HL-60/S4 treated with phorbol 12-myristate 13-acetate at 8.2 ng/mL for 4 days and 3 days (cell line): ENCODE results near the gene ATF3.

Experiments used
- in situ Hi-C: fragments of 300-500 bp; cut with MboI; formaldehyde crosslinking; loops from 2 replicates; pipeline ENCODE4 v1.15.0; 2022; ENCODE audit warnings: low sequenced_read_pairs

The ATF3 gene

GRCh38 chr1:212607206-212607912, 1.2 kb upstream of the ATF3 start:
- in situ Hi-C loops: loop anchor here (25.0 kb wide), 1 partner anchor 120 kb away; no protein-coding TSS in a partner anchor

DNA sequence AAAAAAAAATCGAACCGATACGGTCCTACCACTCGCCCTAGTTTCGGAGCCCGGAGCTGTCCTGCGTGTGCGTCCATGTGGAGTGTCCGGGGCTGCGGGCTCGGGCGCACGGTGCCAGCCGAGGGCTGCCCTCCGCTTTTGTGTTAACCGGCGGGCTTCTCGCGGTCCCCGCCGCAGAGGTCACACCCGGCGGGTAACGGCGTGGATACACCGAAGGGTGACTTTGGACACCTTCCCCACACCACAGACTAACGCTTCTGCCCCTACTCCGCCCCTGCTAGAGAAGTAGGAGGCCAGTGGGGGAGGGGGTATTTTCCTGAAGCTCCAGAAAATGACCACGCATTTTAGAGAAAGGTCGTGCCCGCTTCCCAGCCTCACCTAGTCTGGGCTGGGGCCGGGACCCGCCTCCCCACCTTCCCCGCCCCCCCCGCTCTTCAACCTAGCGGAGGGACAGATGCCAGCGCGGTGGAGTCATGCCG, 609 bp upstream of the ATF3 start:
- in situ Hi-C loops: loop anchor here (25.0 kb wide), 1 partner anchor 121 kb away; no protein-coding TSS in a partner anchor

DNA sequence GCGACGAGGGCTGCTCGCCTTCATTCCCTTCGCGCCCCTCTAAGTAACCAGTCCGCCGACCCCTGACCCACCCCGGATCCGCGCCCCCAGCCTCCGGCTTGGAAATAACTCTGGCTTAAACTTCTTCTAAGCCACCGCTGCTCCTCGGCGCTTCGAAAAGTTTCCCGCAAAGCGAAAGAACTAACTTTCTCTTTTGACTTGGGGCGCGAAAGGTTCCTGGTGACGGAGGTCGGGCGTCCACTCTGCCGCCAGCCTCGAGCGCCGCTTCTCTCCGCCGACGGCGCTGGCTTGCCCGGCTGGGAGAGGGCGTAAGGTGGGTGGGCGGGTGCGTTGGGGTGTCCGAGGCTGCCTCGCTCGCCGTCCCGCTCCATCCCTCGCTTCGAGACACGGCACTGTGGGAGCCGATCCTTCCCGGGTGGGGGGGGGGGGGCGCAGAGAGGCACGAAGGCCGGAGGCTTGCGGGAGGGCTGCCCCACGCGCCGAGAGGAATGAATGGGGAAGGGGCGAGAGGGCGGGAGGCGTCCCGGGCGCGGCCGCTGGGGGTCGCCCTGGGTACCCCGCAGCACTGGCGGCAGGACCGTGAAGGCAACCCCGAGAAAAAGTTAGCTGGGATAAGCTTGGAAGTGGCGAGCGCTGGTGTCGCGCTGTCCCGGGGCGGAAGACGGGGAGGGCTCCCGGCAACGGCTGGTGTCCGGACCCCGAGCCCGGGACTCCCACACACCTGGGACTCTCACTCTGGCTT, 569 bp downstream of the ATF3 start:
- in situ Hi-C loops: loop anchor here (25.0 kb wide), 1 partner anchor 122 kb away; no protein-coding TSS in a partner anchor

DNA sequence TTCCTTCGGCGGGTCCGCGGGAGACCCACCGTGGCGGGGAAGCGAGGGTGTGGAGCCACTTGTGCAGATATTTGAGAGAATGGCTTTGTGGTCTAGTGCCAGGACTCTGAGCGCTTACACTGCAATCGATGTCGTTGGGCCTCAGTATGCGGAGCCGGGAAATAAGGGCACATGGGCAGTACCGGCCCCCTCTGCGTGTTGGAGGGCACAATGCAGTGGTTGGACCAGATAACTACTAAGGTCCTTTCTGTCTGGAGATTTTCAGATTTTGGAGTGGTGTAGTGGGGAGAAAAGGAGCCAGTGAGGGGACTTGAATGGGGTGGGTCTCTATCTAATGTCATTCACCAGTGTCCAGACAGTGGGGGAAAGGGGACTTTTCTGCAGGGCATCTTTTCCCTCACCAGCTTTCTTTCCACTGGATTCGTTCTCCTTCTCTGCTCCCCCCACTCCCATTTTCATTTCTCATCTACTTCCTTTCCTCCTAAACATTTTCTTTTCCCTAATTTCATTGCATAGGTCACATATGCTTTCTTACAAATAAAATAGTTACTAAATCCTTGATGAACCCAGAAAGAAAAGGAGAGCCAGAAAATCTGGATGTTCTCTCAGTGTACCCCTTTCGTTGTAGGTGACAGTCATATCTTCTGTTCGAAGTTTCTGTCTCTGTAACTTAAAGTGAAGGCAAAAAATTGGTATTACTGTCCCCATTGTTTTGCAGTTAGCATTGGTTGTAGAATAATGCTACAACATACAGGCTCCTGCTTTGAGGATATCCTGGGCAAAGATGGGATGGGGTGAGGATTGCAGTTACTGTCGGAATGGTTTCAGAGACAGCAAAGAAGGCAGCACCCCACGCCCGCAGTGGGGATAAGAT, 1.4 kb downstream of the ATF3 start:
- in situ Hi-C loops: loop anchor here (25.0 kb wide), 1 partner anchor 123 kb away; no protein-coding TSS in a partner anchor

DNA sequence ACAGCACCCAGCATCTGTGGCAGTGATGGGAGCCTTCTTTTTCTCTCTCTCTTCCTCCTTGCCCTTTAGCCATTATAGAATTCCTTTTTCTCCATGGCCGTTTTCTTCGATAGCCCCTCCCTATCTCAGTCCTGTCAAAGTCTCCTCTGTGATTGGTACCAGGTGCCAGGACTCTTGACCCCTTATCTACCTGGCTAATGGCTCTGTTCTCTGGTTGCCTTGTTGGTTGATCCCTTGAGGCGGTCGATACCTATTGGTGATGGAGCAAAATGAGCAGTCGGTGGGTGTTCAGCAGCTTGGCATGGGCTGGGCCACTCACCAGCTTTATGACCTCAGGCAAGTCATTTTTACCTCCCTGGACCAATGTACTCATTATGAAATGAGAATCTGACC, 2.0 kb downstream of the ATF3 start:
- in situ Hi-C loops: loop anchor here (25.0 kb wide), 1 partner anchor 123 kb away; no protein-coding TSS in a partner anchor

DNA sequence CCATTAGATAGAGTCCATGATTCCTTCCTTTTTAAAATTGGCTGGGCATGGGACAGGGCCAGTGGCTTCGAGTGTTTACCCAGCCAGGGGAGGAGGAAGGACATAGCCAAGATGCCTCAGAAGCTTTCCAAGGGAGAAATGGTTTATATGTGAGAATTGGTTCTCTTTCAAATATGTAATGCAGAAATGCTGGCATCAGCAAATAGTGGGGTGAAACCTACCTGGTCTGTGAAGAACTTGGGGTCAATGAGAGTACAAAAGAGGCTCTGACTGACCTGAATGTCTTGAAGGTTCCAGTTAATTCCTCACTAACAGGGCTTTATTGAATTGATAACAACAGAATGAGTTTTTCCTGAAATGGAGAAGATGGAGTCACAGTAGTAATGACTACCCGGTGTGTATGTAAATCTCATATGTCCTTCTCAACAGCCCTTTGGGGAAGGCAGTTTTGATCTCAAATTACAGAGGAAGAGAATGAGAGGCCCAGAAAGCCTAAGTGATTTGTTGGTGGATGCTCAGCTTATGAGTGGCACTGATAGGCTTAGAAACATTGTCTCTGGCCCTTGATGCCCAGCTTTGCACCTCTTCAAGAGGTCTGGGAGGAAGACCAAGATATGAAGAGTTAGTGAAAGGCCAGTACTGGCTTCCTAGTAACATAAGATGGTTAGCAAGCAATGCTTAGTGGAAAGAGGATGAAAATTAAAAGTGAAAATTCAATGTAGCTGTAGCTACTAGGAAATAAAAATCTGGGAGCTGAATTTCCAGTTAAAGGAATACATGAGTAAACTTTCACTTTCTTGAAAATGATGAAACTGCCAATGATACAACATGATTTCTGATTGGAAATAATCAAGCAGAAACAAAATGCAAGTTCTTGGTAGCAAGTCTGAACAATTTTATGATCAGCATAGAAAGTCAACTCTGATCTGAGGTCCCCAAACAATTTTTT, 2.7 kb downstream of the ATF3 start:
- in situ Hi-C loops: loop anchor here (25.0 kb wide), 1 partner anchor 124 kb away; no protein-coding TSS in a partner anchor

DNA sequence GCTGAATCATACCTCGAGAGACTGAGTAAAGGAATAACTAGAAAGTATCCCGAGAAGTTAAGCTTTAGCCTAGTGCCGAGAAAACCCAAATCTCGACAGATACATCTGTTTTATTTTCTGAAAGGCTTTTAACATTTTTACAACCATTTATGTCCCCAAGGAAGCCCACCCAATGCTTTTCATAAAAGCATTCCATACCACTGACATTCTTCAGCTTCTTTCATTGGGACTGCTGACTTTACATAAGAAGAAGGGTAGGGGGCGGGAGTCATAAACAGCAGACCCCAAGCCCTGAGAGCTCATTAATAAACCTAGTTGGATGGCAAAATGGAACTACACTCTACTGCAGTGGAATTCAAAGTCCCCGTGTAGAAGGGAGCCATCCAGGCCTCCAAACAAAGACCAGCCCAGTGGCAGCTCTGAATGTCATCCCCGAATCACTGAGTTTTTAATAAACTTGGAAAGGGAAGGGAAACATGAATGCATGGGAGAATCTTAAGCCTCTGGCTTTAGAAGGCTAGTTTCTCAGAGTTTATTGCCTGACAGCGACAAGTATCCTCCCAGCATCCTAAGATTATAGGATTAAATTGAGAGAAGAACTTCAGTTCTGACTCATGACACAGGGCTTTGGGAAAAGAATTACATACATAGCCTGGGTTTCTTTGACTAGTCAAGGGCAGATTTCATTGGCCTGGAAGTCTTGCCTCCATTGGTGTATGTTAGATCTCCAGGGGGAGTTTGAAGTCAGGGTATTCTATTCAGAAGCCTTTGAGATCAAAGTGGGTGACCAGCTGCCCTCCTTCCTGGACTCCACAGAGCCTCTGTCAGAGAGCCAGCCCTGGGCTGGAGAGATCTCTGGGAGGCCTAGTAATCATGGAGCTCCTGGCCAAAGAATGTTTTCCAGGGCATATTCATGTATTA, 3.7 kb downstream of the ATF3 start:
- in situ Hi-C loops: loop anchor here (25.0 kb wide), 1 partner anchor 125 kb away; no protein-coding TSS in a partner anchor

GRCh38 chr1:212613440-212614335, 5.1 kb downstream of the ATF3 start:
- in situ Hi-C loops: loop anchor here (25.0 kb wide), 1 partner anchor 126 kb away; no protein-coding TSS in a partner anchor

DNA sequence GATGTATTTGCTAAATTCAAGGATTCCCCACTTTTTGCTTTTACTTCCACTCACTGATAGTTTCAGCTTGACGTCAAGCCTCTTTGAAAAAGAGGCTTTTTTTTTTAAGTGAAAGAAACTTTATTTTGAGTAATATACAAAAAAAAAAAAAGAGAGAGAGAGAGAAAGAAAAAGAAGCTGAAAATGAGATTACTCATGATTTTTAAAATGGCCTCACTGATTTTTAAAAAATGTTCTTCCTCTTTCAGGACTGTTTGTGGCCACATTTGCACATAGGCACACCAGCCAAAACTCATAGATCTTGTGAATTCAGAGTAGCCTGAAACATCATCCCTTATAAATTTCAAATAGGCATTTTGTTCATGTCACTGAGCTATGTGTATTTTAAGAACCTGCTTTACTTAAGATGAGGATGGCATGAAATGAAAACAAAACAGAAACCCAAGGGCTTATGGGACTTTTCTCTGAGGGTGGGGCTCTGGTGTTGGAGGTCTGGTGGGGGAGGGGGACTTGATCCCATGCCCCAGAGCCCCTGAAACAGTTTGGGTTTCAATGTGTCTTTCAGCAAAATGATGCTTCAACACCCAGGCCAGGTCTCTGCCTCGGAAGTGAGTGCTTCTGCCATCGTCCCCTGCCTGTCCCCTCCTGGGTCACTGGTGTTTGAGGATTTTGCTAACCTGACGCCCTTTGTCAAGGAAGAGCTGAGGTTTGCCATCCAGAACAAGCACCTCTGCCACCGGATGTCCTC, 6.1 kb downstream of the ATF3 start:
- in situ Hi-C loops: loop anchor here (25.0 kb wide), 1 partner anchor 127 kb away; no protein-coding TSS in a partner anchor

GRCh38 chr1:212615201-212615470, 6.6 kb downstream of the ATF3 start:
- in situ Hi-C loops: loop anchor here (25.0 kb wide), 1 partner anchor 128 kb away; no protein-coding TSS in a partner anchor

DNA sequence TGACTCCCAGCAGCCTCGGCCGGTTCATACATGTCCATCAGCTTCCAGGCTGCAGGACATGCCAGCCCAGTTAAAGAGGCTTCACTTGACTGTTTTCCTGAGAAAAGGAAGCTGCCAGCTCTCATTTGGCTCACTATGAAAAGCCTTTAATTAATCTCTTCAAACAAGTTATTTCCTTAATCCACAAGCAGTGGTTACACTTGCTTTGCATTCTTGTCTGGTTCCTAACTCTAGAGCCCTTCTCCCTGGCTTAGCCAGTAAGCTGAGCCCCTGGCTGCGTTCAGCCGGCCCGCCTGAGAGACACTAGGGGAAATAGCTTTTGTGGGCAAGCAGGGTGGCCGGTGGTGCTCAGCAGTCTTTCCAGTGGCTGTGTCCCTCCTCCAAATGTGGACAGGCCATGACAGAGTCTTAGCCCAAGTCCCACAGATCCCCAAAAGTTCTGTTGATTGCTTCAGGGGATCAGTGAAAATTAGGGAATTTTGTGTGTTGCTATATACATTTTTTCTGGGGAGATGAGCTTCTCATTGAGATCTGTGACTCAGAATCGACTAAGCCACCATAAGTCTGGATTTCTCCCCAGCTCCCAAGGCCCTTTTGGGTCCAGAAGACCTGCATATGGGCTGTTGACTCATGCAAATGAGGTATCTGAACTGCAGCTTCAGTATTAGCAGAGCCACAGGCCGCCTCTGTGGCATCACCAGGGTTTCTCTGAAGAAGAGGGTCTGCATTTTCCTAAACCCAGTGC, 10.1 kb downstream of the ATF3 start:
- in situ Hi-C loops: loop anchor here (25.0 kb wide), 1 partner anchor 131 kb away; no protein-coding TSS in a partner anchor

- in situ Hi-C loops: loop anchor here (25.0 kb wide), 1 partner anchor 133 kb away; no protein-coding TSS in a partner anchor
These were observed 11.7 kb downstream of the ATF3 start for GRCh38 chr1:212620293-212620692.

- in situ Hi-C loops: loop anchor here (25.0 kb wide), 1 partner anchor 134 kb away; no protein-coding TSS in a partner anchor
These were observed 12.7 kb downstream of the ATF3 start for GRCh38 chr1:212621043-212621948.

DNA sequence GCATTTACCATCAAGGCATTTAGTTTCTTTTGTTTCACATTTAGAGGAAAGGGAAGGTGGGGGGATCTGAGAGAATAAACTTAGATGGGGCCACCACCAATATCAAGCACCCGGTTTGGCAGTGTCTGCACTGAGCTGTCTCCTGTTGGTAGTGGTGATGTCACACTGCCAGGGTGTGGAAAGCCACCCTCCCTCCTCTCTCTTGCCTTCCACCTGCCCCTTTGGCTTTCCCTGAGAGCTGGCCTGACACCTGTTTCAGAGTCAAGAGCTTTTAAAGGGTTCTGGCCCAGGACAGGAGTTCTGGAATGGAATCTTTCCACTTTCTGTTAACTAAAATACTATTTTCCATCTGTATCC, 13.4 kb downstream of the ATF3 start:
- in situ Hi-C loops: loop anchor here (25.0 kb wide), 1 partner anchor 135 kb away; no protein-coding TSS in a partner anchor

DNA sequence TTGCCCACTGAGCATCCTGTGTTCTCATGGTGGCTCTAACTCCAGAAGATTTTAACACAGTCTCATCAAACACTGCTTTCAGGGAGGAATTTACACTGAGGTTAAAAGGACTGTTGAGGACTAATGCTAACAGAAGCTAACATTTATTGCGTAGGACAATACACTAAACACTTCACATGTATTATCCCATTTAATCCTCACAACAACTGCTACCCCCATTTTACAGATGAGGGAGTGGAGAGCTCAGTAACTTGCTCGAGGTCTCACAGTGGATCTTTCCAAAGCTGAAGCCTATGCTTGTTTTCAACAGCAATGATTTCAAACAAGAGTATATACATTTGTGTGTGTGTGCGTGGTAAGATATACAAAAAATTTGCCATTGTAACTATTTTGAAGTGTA, 13.9 kb downstream of the ATF3 start:
- in situ Hi-C loops: loop anchor here (25.0 kb wide), 1 partner anchor 135 kb away; no protein-coding TSS in a partner anchor
